Smooth muscle cell (in vitro differentiated cells): ENCODE results near the gene SHOC2. TPM values are rescaled to one million over a fixed set of nuclear protein-coding genes. Genes with fewer than 3 reads are reported as not detected.
A peak's percentile ranks its signal among the peaks of the same experiment; 100 is the strongest.

Experiments
- DNase-seq: peaks from one replicate; lab custom pipeline; 2025; ENCODE audit not compliant: unreplicated experiment; lab: John Stamatoyannopoulos, UW
- H2AFZ ChIP-seq: fragments of 200-600 bp; sonication (generic); 2 replicates; pipeline ENCODE4 v1.6.0; 2016; ENCODE audit warnings: antibody characterized with exemption, low read depth, mild to moderate bottlenecking
- H3F3A ChIP-seq: fragments of 200-600 bp; sonication (generic); 2 replicates; pipeline ENCODE4 v1.6.0; 2017; ENCODE audit warnings: antibody characterized with exemption, low read depth
- H3K27ac ChIP-seq: fragments of 200-600 bp; sonication (generic); 2 replicates; pipeline ENCODE4 v1.5.1; 2016; ENCODE audit warnings: low read depth, mild to moderate bottlenecking
- H3K27me3 ChIP-seq: fragments of 200-600 bp; sonication (generic); 2 replicates; pipeline ENCODE4 v1.6.1; 2016; ENCODE audit warnings: low read depth, mild to moderate bottlenecking
- H3K36me3 ChIP-seq: fragments of 200-600 bp; sonication (generic); 2 replicates; pipeline ENCODE4 v1.5.1; 2016; ENCODE audit warnings: low read depth
- H3K4me1 ChIP-seq: fragments of 200-600 bp; sonication (generic); 2 replicates; pipeline ENCODE4 v1.5.1; 2016; ENCODE audit warnings: low read depth
- H3K4me2 ChIP-seq: fragments of 200-600 bp; sonication (generic); 2 replicates; pipeline ENCODE4 v1.6.0; 2016; ENCODE audit warnings: mild to moderate bottlenecking
- H3K4me3 ChIP-seq: fragments of 200-600 bp; sonication (generic); 2 replicates; pipeline ENCODE4 v1.5.1; 2016; ENCODE audit warnings: mild to moderate bottlenecking
- H3K79me2 ChIP-seq: fragments of 200-600 bp; sonication (generic); 2 replicates; pipeline ENCODE4 v1.6.0; 2016; ENCODE audit warnings: low read depth, mild to moderate bottlenecking
- H3K9ac ChIP-seq: fragments of 200-600 bp; sonication (generic); 2 replicates; pipeline ENCODE4 v1.6.0; 2016; ENCODE audit warnings: low read depth
- H3K9me3 ChIP-seq: fragments of 200-600 bp; sonication (generic); replicated peaks from 2 replicates; pipeline ENCODE4 v1.5.1; 2016; ENCODE audit warnings: low read depth
- H4K20me1 ChIP-seq: fragments of 200-600 bp; sonication (generic); 2 replicates; pipeline ENCODE4 v1.6.0; 2016; ENCODE audit warnings: low read depth
- WGBS: methylation state at CpG from one replicate; pipeline ENCODE4 v1.1.7; 2016; ENCODE audit warnings: low lambda C conversion rate; 5-methylcytosine and 5-hydroxymethylcytosine counted together
- polyA plus RNA-seq: library from polyadenylated mRNA; unstranded; fragments of >200 nt; fragmentation: Nextera tagmentation; extraction: Ambion mirVana; gene quantifications from 2 replicates; pipeline ENCODE4 v1.2.1, GENCODE V29; 2016
- total RNA-seq: library from RNA; depleted of rRNA; stranded (reverse); fragments of >200 nt; gene quantifications from 2 replicates; pipeline ENCODE4 v1.2.3, GENCODE V29; 2014
- TF ChIP-seq, protein P1 (sequence below): fragments of 200-600 bp; sonication (generic); IDR thresholded peaks from 2 replicates; pipeline ENCODE4 v1.5.1; 2017; ENCODE audit warnings: borderline replicate concordance, mild to moderate bottlenecking, antibody characterized with exemption; ENCODE audit not compliant: insufficient read depth, poor library complexity, severe bottlenecking

SHOC2 gene
- total and polyA plus RNA-seq, 2 experiments from 2014 or later: 19.3 to 45.1 TPM

- Histone ChIP-seq H3K4me3 (no peak overlapping the region), H3K36me3 (no peaks in the 10 kb centered on the region), H3K79me2 (peaks cover 51% of the 10 kb centered on the region), H3K27ac (peak overlapping the region; percentile 18), H3K27me3 (no peaks in the 10 kb centered on the region), H3K4me1 (peaks cover 12% of the 10 kb centered on the region), H3F3A (no peaks in the 10 kb centered on the region), H3K9me3 (no peaks in the 10 kb centered on the region), H3K9ac (no peak overlapping the region), H3K4me2 (peak overlapping the region; percentile 62), H4K20me1 (peaks cover 81% of the 10 kb centered on the region), H2AFZ (no peak overlapping the region)
- DNase-seq: no peak
- WGBS: 72% methylated on average over 3 of the region's 3 CpGs
- TF ChIP-seq, protein P1, sequence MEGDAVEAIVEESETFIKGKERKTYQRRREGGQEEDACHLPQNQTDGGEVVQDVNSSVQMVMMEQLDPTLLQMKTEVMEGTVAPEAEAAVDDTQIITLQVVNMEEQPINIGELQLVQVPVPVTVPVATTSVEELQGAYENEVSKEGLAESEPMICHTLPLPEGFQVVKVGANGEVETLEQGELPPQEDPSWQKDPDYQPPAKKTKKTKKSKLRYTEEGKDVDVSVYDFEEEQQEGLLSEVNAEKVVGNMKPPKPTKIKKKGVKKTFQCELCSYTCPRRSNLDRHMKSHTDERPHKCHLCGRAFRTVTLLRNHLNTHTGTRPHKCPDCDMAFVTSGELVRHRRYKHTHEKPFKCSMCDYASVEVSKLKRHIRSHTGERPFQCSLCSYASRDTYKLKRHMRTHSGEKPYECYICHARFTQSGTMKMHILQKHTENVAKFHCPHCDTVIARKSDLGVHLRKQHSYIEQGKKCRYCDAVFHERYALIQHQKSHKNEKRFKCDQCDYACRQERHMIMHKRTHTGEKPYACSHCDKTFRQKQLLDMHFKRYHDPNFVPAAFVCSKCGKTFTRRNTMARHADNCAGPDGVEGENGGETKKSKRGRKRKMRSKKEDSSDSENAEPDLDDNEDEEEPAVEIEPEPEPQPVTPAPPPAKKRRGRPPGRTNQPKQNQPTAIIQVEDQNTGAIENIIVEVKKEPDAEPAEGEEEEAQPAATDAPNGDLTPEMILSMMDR: no peak
Observed at GRCh38 chr10:110992006-110992800, 72.8 kb downstream of the SHOC2 start.

DNA sequence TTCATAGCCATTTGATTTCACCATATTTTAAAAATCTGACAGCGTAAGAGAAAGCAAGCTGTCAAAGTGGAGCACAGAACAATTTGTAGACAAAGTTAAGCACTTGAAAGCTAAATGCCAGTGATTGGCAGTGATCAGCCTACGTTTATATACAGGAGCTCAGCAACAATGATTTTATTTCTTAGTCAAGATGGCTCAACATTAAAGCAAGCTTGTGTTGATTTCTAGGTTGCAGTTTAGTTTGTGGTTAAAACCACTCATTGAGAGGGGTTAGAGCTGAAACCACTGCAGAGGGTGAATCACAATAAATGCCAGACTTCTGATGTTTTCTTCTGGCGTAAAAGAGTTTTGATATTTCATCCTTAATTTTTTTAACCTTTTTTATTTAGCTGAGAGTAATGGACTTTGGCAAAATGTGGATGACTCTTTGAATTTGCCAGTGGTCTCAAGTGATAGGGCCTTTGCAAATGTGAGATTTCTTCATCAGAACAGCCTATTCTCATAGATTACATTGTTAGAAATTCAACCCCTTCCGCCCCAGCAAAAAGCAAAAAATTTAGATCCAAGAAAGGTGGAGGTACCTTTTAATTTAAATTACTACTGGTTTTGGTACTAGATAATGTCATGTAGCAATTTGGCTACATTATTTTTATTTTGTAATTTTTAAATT is 73.8 kb downstream of the SHOC2 start:
- Histone ChIP-seq H3K4me1 (peaks cover 12% of the 10 kb centered on the region), H3K9ac (no peak overlapping the region), H3K79me2 (peaks cover 43% of the 10 kb centered on the region), H3K27ac (peak overlapping the region; percentile 24), H3K36me3 (peaks cover under 1% of the 10 kb centered on the region), H2AFZ (no peak overlapping the region), H3F3A (no peaks in the 10 kb centered on the region), H3K27me3 (no peaks in the 10 kb centered on the region), H3K9me3 (no peaks in the 10 kb centered on the region), H3K4me3 (no peak overlapping the region), H4K20me1 (peaks cover 85% of the 10 kb centered on the region), H3K4me2 (peak overlapping the region; percentile 62)
- WGBS: 59% methylated on average over 4 of the region's 4 CpGs
- TF ChIP-seq, protein P1: no peak
- no peak for DNase-seq

DNA sequence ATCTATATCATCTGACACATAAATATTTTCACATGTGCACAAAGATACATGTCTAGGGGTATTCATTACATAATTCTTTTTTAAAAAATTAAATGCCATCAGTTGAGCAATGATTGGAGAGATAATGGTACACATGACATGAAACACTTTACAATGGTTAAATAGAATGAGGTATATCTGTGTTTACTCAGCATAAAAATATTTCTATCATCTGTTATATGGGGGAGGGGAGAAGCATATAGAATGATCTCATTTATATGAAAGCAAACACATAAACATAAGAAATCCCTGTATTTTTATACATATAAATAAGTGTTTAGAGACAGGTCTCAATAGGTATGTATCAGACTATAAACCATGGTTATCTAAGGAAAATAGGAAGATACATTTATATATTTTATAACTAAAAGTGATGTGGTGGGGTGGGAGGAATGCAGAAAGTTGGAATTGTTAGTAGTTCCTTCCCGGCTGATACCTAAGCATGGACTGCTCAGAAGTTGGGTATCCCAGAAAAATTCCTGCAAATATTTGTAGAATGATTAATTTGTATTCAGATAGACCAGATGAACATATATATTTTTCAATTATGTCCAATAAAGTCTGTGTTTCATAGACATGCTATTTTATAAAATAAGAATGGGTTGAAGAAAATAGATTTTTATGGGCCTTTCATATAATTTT is 75.1 kb downstream of the SHOC2 start:
- 97% methylated on average over 1 of the region's 1 CpG for WGBS

More for the DNA sequence above, 75.1 kb downstream of the SHOC2 start:
- no peak for DNase-seq
- H3K27me3 ChIP-seq: no peaks in the 10 kb centered on the region
- peaks cover 84% of the 10 kb centered on the region for H4K20me1 ChIP-seq
- no peak overlapping the region for H3K4me3 ChIP-seq
- H3K4me2 ChIP-seq: no peak overlapping the region
- TF ChIP-seq, protein P1: no peak
- H3F3A ChIP-seq: no peaks in the 10 kb centered on the region
- no peak overlapping the region for H3K9ac ChIP-seq
- H3K79me2 ChIP-seq: peaks cover 31% of the 10 kb centered on the region
- no peaks in the 10 kb centered on the region for H3K9me3 ChIP-seq
- H2AFZ ChIP-seq: no peak overlapping the region
- peaks cover 12% of the 10 kb centered on the region for H3K4me1 ChIP-seq
- H3K27ac ChIP-seq: no peak overlapping the region
- H3K36me3 ChIP-seq: peaks cover 3% of the 10 kb centered on the region
